Activated CD8-positive, alpha-beta T cell treated with anti-CD3 and anti-CD28 coated beads for 36 hours (primary cell): ENCODE results near the gene PLAGL2. TPM values are rescaled to one million over a fixed set of nuclear protein-coding genes. Genes with fewer than 3 reads are reported as not detected.

Experiments used
- ATAC-seq: fragments of 200-7000 bp; cut with Tn5 transposase; one replicate; pipeline ENCODE4 v1.10.0; 2021; ENCODE audit warnings: mild to moderate bottlenecking, moderate library complexity
- CTCF ChIA-PET: fragments of 350-600 bp; sonication (Branson Sonifier 250); formaldehyde crosslinking; loops from one replicate; lab custom pipeline; 2021; ENCODE audit warnings: antibody characterized with exemption; lab: Charles Lee
- POLR2A ChIA-PET: fragments of 350-600 bp; sonication (Branson Sonifier 250); formaldehyde crosslinking; loops from one replicate; lab custom pipeline; 2021; ENCODE audit warnings: antibody characterized with exemption; lab: Charles Lee
- DNase-seq: peaks from one replicate; pipeline ENCODE4 v3.0.0-alpha.2; 2020
- H3K27ac Mint-ChIP-seq: one replicate; pipeline ENCODE4 v1.8.0; 2021; ENCODE audit warnings: mild to moderate bottlenecking, mixed read lengths
- H3K27me3 Mint-ChIP-seq: one replicate; pipeline ENCODE4 v1.8.0; 2021; ENCODE audit warnings: mixed read lengths
- H3K36me3 Mint-ChIP-seq: one replicate; pipeline ENCODE4 v1.8.0; 2021; ENCODE audit warnings: low read depth, mixed read lengths
- H3K4me1 Mint-ChIP-seq: one replicate; pipeline ENCODE4 v1.8.0; 2021; ENCODE audit warnings: low read depth, mixed read lengths
- H3K4me3 Mint-ChIP-seq: one replicate; pipeline ENCODE4 v1.8.0; 2021; ENCODE audit warnings: mild to moderate bottlenecking, moderate library complexity, mixed read lengths
- H3K9me3 Mint-ChIP-seq: one replicate; pipeline ENCODE4 v1.8.0; 2021; ENCODE audit warnings: mixed read lengths
- CTCF ChIP-seq: fragments of 200-600 bp; IDR thresholded peaks from one replicate; pipeline ENCODE4 v1.8.0; 2022; ENCODE audit warnings: antibody characterized with exemption, mild to moderate bottlenecking
- intact Hi-C: fragments of 100-400 bp; cut with micrococcal nuclease; formaldehyde crosslinking; loops from one replicate; pipeline ENCODE4 v1.10.0; 2022
- total RNA-seq, 2 experiments: library from RNA; stranded (reverse); gene quantifications; one replicate each; pipeline ENCODE4 v1.2.3, GENCODE V29; 2021

The PLAGL2 gene
- total RNA-seq, 2 experiments from 2014 or later: 70.6 to 71.5 TPM

- Mint-ChIP-seq H3K27me3 (no peaks in the 10 kb centered on the region), H3K4me3 (no peak overlapping the region), H3K9me3 (no peaks in the 10 kb centered on the region), H3K36me3 (peaks cover 52% of the 10 kb centered on the region), H3K27ac (peak overlapping the region; percentile 52), H3K4me1 (peaks cover 7% of the 10 kb centered on the region)
- ATAC-seq: peak; percentile 58
- ChIA-PET CTCF (no interaction called here), POLR2A (interaction anchor here (1.2 kb wide), 1 partner anchor 49 kb away, joined by 3 read pairs; no protein-coding TSS in a partner anchor)
- intact Hi-C loops: no loop called here
- DNase-seq: peak; percentile 49
- peak; percentile 40 for TF ChIP-seq CTCF
These were observed 52.2 kb downstream of the PLAGL2 start for GRCh38 chr20:32155017-32155981.

- no peak overlapping the region for H3K4me3 Mint-ChIP-seq
- no peaks in the 10 kb centered on the region for H3K9me3 Mint-ChIP-seq
- H3K27me3 Mint-ChIP-seq: no peaks in the 10 kb centered on the region
- ATAC-seq: no peak
- no peak for TF ChIP-seq CTCF
- no peak for DNase-seq
- intact Hi-C loops: no loop called here
- peaks cover 48% of the 10 kb centered on the region for H3K36me3 Mint-ChIP-seq
- ChIA-PET POLR2A (no interaction called here), CTCF (no interaction called here)
- H3K27ac Mint-ChIP-seq: no peak overlapping the region
- H3K4me1 Mint-ChIP-seq: peaks cover 7% of the 10 kb centered on the region
These were observed 53.8 kb downstream of the PLAGL2 start for GRCh38 chr20:32153771-32154170.

GRCh38 chr20:32153156-32153665 lies 54.3 kb downstream of the PLAGL2 start:
- peaks cover 44% of the 10 kb centered on the region for H3K36me3 Mint-ChIP-seq
- H3K9me3 Mint-ChIP-seq: no peaks in the 10 kb centered on the region
- no peak overlapping the region for H3K27ac Mint-ChIP-seq
- peaks cover 5% of the 10 kb centered on the region for H3K4me1 Mint-ChIP-seq
- no peak for TF ChIP-seq CTCF
- no peak for DNase-seq
- intact Hi-C loops: no loop called here
- CTCF ChIA-PET: no interaction called here
- POLR2A ChIA-PET: interaction anchor here (0.6 kb wide), 1 partner anchor 50 kb away, joined by 3 read pairs; no protein-coding TSS in a partner anchor
- no peak overlapping the region for H3K4me3 Mint-ChIP-seq
- ATAC-seq: no peak
- no peaks in the 10 kb centered on the region for H3K27me3 Mint-ChIP-seq

- Mint-ChIP-seq H3K27ac (no peak overlapping the region), H3K9me3 (no peaks in the 10 kb centered on the region), H3K36me3 (peaks cover 38% of the 10 kb centered on the region), H3K27me3 (no peaks in the 10 kb centered on the region), H3K4me3 (no peak overlapping the region), H3K4me1 (peaks cover 5% of the 10 kb centered on the region)
- ATAC-seq (no peak), DNase-seq (no peak)
- ChIA-PET CTCF (no interaction called here), POLR2A (interaction anchor here (0.6 kb wide), 1 partner anchor 51 kb away, joined by 3 read pairs; no protein-coding TSS in a partner anchor)
- intact Hi-C loops: no loop called here
- no peak for TF ChIP-seq CTCF
These were observed 55.0 kb downstream of the PLAGL2 start for GRCh38 chr20:32152421-32153155.
